Spleen (tissue), 11 donors: ENCODE data around the gene TNPO2. TPM values are rescaled to one million over a fixed set of nuclear protein-coding genes. Genes with fewer than 3 reads are reported as not detected.
A peak's percentile ranks its signal among the peaks of the same experiment; 100 is the strongest.

ENCODE experiments used
- DNase-seq: peaks from one replicate; pipeline ENCODE4 v3.0.0-alpha.2; 2020
- H3K27ac ChIP-seq, 8 donors: fragments of 200-600 bp; sonication (generic) in 7 of 8; 1 replicate in 4 of 8; 2 replicates in 4 of 8; pipeline versions ENCODE4 v1.5.0 to v1.8.0; 2016 to 2021; ENCODE audit warnings: inconsistent platforms in 4 of 8, mild to moderate bottlenecking in 4 of 8, moderate library complexity in 1 of 8
- H3K27me3 ChIP-seq, 7 donors: fragments of 200-600 bp; sonication (generic) in 6 of 7; replicated peaks in 1 of 7; 1 replicate in 4 of 7; 2 replicates in 3 of 7; pipeline versions ENCODE4 v1.5.0 to v1.8.0; 2016 to 2021; ENCODE audit warnings: inconsistent platforms in 3 of 7, mild to moderate bottlenecking in 1 of 7
- H3K36me3 ChIP-seq, 6 donors: fragments of 200-600 bp; sonication (generic) in 5 of 6; 1 replicate in 4 of 6; 2 replicates in 2 of 6; pipeline versions ENCODE4 v1.5.0 to v1.8.0; 2016 to 2021; ENCODE audit warnings: inconsistent platforms in 2 of 6
- H3K4me1 ChIP-seq, 6 donors: fragments of 200-600 bp; sonication (generic) in 5 of 6; 1 replicate in 3 of 6; 2 replicates in 3 of 6; pipeline versions ENCODE4 v1.5.0 to v1.8.0; 2016 to 2021; ENCODE audit warnings: inconsistent platforms in 3 of 6
- H3K4me3 ChIP-seq, 8 donors: fragments of 200-600 bp; sonication (generic) in 7 of 8; 1 replicate in 4 of 8; 2 replicates in 4 of 8; pipeline versions ENCODE4 v1.5.0 to v1.8.0; 2016 to 2021; ENCODE audit warnings: inconsistent platforms in 4 of 8, mild to moderate bottlenecking in 4 of 8, moderate library complexity in 2 of 8
- H3K9me3 ChIP-seq, 8 donors: fragments of 200-600 bp; sonication (generic) in 7 of 8; 1 replicate in 4 of 8; 2 replicates in 4 of 8; pipeline versions ENCODE4 v1.5.0 to v1.8.0; 2016 to 2021; ENCODE audit warnings: inconsistent platforms in 4 of 8
- CTCF ChIP-seq, 11 experiments: fragments of 200-600 bp in 7 of 11; fragments of 450-650 bp in 4 of 11; sonication (generic) in 4 of 11; IDR thresholded peaks in 8 of 11; conservative IDR thresholded peaks in 3 of 11; 1 replicate in 7 of 11; 2 replicates in 4 of 11; pipeline versions ENCODE4 v1.4.0 to v1.8.0; 2016 to 2021; ENCODE audit warnings: antibody characterized with exemption in 11 of 11, inconsistent platforms in 4 of 11, mild to moderate bottlenecking in 1 of 11
- POLR2A ChIP-seq, 3 donors: fragments of 450-650 bp; IDR thresholded peaks; one replicate each; pipeline ENCODE4 v1.5.1; 2017; ENCODE audit warnings: antibody characterized with exemption in 3 of 3, mild to moderate bottlenecking in 1 of 3
- POLR2AphosphoS5 ChIP-seq, 3 donors: sonication (generic); formaldehyde crosslinking; IDR thresholded peaks; one replicate each; pipeline ENCODE4 v1.5.1; 2017; ENCODE audit warnings: antibody characterized with exemption in 3 of 3
- WGBS, 5 donors: extraction: QIAGEN DNeasy Blood & Tissue Kit in 3 of 5; methylation state at CpG; one replicate each; pipeline versions ENCODE4 v1.1.5 to v1.1.7; 2013 to 2018; 5-methylcytosine and 5-hydroxymethylcytosine counted together
- intact Hi-C: fragments of 100-400 bp; cut with DNase I; formaldehyde crosslinking; loops from one replicate; pipeline ENCODE4 v1.15.0; 2023; ENCODE audit warnings: low total_unique reads
- polyA plus RNA-seq, 3 donors: library from polyadenylated mRNA; stranded (reverse); fragments of 200-250 nt; gene quantifications; one replicate each; pipeline ENCODE4 v1.2.1, GENCODE V29; 2013
- total RNA-seq, 7 donors: library from RNA; depleted of rRNA in 3 of 7; stranded (reverse); fragments of >200 nt in 3 of 7; fragmentation: NEBNext Ultra II Directional in 4 of 7; extraction: Animal tissue kit (Norgen Biotek cat#: 25700) in 4 of 7; gene quantifications; one replicate each; pipeline versions ENCODE4 v1.1.0 to v1.2.1, GENCODE V29; 2016 to 2021
- donor health status: healthy with polysubstance abuse.
- donor health status: DM: no; HTN: no; CAD: no; lungs with moderate emphysema.
- donor health status: DM: no; HTN: no; CAD: no.
- donor health status: Bipolar disorder and iron deficiency.
- donor health status: healthy.
- donor health status: DM: no; HTN: no; CAD: no.
- donor health status: DM: yes; HTN: yes; CAD: no.

Gene TNPO2
- total and polyA plus RNA-seq, 10 donors: 15.8 to 83.6 (median 50.6) TPM

- Histone ChIP-seq H3K9me3 (no peaks in the 10 kb centered on the region), H3K27ac (peak within 1 kb of the TSS; percentile 88 to 97 (median 95)), H3K4me3 (peak within 1 kb of the TSS; percentile 87 to 100 (median 97)), H3K27me3 (no peaks in the 10 kb centered on the region), H3K4me1 (peaks cover 8 to 38% (median 22%) of the 10 kb centered on the region in 6 donors), H3K36me3 (peaks cover 0 to 32% (median 15%) of the 10 kb centered on the region in 6 donors)
- intact Hi-C loops: no loop called here
- DNase-seq: peak; percentile 97
- peak; percentile 93 to 98 (median 94) for TF ChIP-seq POLR2AphosphoS5 (IDR thresholded peaks at IDR 0.05)
- peak in 1 of 11 experiments; percentile 7 for TF ChIP-seq CTCF (IDR thresholded peaks at IDR 0.05 in 8 of 11, conservative IDR thresholded peaks at IDR 0.05 in 3 of 11)
- peak in 2 of 3 donors; percentile 2 to 69 for TF ChIP-seq POLR2A (IDR thresholded peaks at IDR 0.05)
- 6 to 17% (median 6%) methylated on average over 24 to 59 of the region's 59 CpGs for WGBS, 5 donors
Observed at GRCh38 chr19:12696366-12697335, 27.1 kb downstream of the TNPO2 start, which contains the start of gene FBXW9. Gene FBXW9 (minus strand): TSS chr19:12696631. CDS start chr19:12696581, 50 bp downstream.

GRCh38 chr19:12695997-12696365 is 27.8 kb downstream of the TNPO2 start:
- intact Hi-C loops: no loop called here
- no peaks in the 10 kb centered on the region for H3K9me3 ChIP-seq
- H3K4me3 ChIP-seq: peak overlapping the region; percentile 87 to 100 (median 97)
- peaks cover 0 to 25% (median 8%) of the 10 kb centered on the region in 6 donors for H3K36me3 ChIP-seq
- peaks cover 8 to 38% (median 22%) of the 10 kb centered on the region in 6 donors for H3K4me1 ChIP-seq
- 0 to 38% (median 5%) methylated on average over 2 to 36 of the region's 36 CpGs for WGBS, 5 donors
- no peak for DNase-seq
- TF ChIP-seq POLR2AphosphoS5 (IDR thresholded peaks at IDR 0.05) (no peak), POLR2A (IDR thresholded peaks at IDR 0.05) (no peak), CTCF (IDR thresholded peaks at IDR 0.05 in 8 of 11, conservative IDR thresholded peaks at IDR 0.05 in 3 of 11) (no peak)
- no peaks in the 10 kb centered on the region for H3K27me3 ChIP-seq
- peak overlapping the region in 6 of 8 donors; percentile 92 to 97 (median 95) for H3K27ac ChIP-seq

GRCh38 chr19:12695514-12695913 is 28.2 kb downstream of the TNPO2 start:
- Histone ChIP-seq H3K4me1 (peaks cover 8 to 38% (median 22%) of the 10 kb centered on the region in 6 donors), H3K36me3 (peaks cover 0 to 21% (median 4%) of the 10 kb centered on the region in 6 donors), H3K27ac (no peak overlapping the region), H3K27me3 (no peaks in the 10 kb centered on the region), H3K4me3 (peak overlapping the region; percentile 87 to 100 (median 97)), H3K9me3 (no peaks in the 10 kb centered on the region)
- intact Hi-C loops: no loop called here
- WGBS, 5 donors: 83 to 96% (median 89%) methylated on average over 1 of the region's 1 CpG
- TF ChIP-seq POLR2AphosphoS5 (IDR thresholded peaks at IDR 0.05) (no peak), CTCF (IDR thresholded peaks at IDR 0.05 in 8 of 11, conservative IDR thresholded peaks at IDR 0.05 in 3 of 11) (no peak), POLR2A (IDR thresholded peaks at IDR 0.05) (no peak)
- DNase-seq: no peak

- Histone ChIP-seq H3K27ac (no peak overlapping the region), H3K27me3 (no peaks in the 10 kb centered on the region), H3K4me1 (peaks cover 8 to 38% (median 22%) of the 10 kb centered on the region in 6 donors), H3K9me3 (no peaks in the 10 kb centered on the region), H3K4me3 (peak overlapping the region in 1 of 8 donors; percentile 100), H3K36me3 (peaks cover 0 to 16% (median under 1%) of the 10 kb centered on the region in 6 donors)
- no peak for DNase-seq
- intact Hi-C loops: no loop called here
- TF ChIP-seq POLR2A (IDR thresholded peaks at IDR 0.05) (no peak), POLR2AphosphoS5 (IDR thresholded peaks at IDR 0.05) (no peak), CTCF (IDR thresholded peaks at IDR 0.05 in 8 of 11, conservative IDR thresholded peaks at IDR 0.05 in 3 of 11) (no peak)
- WGBS, 5 donors: 60 to 86% (median 72%) methylated on average over 1 to 2 of the region's 2 CpGs
Observed at GRCh38 chr19:12695096-12695495, 28.6 kb downstream of the TNPO2 start.
